GM19099 (cell line): ENCODE measurements around the gene MANBA.

Experiments
- POLR2A ChIP-seq: IDR thresholded peaks from 3 replicates; pipeline ENCODE4 v1.6.1; 2011; ENCODE audit warnings: low read depth; ENCODE audit not compliant: insufficient read length; ENCODE audit errors: extremely low read depth

Gene MANBA

GRCh38 chr4:102707150-102707549, 53.6 kb downstream of the MANBA start:
- TF ChIP-seq POLR2A: no peak

DNA sequence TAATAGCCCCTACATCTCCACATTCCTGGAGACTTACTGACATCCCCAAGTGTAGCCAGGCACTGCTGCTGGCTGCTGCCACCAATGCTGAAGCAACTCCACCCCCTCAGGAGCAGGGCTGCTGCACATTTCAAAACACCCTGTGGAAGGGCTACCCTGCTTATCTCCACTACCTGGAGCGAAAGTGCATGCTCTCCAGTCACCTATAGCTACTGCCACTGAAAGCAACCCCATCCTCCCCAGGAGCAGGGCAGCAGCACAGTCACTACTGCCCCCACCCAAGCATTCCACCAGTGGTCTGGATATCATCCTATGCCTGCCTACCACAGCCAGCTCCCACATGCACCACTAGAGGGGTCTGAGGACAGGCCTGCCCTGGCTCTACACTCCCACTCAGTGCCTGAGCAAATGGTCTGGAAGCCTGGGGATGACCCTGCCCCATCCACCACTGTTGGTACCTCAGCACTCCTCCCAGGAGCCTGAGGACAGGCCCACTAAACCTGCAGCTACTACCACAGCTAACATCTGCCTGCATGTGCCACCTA, 55.3 kb downstream of the MANBA start:
- TF ChIP-seq POLR2A: no peak

- no peak for TF ChIP-seq POLR2A
These were observed 64.0 kb downstream of the MANBA start for GRCh38 chr4:102696758-102697157.

DNA sequence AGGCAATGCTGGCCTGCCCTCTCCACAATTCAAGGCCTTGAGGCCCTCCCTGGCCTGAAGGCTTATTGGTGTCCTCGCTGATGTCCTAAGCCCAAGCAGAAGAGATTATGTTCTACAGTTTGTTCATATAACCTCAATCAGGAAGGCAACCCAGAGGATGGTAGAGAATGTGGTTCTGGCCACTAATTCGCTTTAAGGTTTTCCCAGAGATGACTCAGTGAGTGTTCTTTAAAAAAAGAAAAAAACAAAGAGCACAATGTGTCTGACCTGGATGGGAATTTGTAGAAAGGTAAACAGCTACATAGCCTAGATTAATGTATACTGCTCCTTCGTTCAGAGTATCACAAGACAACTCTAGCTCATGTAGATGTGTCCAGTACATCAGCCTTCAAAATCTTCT, 66.0 kb downstream of the MANBA start:
- no peak for TF ChIP-seq POLR2A

DNA sequence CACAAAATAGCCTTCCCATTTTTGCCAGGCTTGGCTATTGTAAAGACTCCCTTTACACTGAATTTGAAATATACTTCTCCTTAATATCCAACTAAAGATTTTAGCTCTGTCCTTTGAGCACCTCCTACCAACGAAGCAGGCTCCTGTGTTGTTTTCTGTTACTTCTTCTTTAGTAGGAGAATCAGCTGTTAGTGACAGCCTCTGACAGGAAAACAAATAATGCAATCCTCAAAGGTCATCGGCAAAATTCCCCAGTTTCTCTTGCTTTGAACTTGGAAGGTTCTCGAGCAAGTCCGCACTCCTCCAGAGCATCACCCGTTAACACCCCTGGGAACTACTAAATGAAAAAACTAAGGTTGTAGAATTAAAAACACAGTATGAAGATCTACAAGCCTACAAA, 66.9 kb downstream of the MANBA start:
- no peak for TF ChIP-seq POLR2A

- no peak for TF ChIP-seq POLR2A
These were observed 67.4 kb downstream of the MANBA start for GRCh38 chr4:102693262-102693850.

DNA sequence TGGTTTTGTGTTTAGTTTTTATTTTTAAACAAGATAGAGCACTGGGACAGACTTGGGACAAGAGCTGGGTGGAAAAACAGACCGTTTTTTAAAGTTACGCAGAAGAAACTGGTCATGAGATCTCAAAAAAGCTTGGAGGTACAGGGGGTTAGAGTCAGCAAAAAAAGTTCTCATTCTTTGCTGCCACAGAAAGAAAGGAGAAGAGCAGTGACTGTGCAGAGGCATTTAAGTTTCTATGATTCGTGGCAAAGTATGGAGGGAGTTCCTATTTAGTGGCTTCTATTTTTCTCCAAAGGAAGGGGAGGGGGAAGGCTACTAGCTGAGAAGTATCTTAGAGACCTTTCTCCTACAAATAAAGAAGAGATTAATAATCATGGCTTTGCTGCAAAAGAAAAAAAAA, 68.3 kb downstream of the MANBA start:
- no peak for TF ChIP-seq POLR2A

DNA sequence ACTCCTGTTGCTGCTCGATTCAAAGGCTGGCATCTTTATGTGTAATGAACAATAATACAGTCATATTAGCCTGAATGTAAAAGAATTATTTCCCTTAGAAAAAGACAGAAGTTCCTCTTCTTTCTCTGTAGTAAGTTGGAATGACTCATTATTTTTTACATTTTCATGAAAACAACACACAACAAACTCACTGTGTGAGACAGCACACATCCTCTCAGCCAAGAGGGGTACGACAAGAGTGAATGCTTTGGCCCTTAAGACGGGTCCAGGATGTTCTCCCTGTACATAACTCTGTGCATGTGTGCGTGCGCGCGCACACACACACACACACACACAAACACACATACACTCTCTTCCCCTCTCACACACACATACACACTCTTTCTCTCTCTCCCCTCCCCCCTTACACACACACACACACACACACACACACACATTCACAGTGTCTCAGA, 72.8 kb downstream of the MANBA start:
- no peak for TF ChIP-seq POLR2A

DNA sequence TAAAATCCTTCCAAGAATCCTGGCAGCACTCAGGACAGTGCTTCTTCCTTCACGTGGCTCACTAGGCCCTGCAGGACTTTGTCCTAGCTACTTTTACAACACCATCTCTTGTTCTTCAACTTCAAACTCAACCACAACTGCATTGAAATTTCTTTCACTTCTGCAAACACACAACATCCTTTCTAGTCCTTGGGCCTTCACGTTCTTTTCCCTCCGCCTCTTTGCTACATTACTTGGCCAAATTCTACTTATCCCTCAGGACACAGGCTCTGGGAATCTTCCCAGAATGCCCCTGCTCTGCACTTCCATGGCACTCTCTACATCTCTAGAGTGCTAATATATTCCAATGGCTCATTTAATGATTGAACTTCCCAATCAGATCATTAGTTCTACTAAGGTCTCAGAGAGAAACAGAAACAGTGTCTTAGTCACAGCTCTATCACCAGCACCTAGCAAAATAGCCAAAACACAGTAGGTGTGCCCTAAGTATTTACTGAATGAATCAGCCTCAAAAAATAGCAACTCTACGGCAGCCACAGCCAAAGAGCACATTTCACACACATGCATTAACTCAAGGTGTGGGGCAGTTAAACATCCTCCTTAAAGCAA, 73.3 kb downstream of the MANBA start:
- TF ChIP-seq POLR2A: no peak

DNA sequence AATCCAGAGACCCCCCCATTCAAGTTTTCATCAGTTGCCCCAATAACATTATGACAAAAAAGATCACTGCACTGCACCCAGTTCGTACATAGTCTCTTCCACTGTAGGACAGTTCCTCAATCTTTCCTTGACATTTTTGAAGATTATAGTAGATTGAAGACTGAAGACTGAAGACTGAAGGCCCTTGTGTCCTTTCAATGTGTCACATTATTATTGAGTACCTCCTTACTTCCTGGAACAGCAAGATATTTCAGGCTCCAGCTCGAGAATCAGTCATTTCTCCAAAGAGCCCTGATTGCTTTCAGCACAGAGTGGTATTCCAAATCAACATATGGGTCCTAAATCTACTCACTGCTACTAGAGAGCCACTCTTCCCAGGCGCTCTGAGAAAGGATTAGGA, 75.0 kb downstream of the MANBA start:
- no peak for TF ChIP-seq POLR2A

GRCh38 chr4:102684610-102685052, 76.1 kb downstream of the MANBA start:
- TF ChIP-seq POLR2A: no peak

DNA sequence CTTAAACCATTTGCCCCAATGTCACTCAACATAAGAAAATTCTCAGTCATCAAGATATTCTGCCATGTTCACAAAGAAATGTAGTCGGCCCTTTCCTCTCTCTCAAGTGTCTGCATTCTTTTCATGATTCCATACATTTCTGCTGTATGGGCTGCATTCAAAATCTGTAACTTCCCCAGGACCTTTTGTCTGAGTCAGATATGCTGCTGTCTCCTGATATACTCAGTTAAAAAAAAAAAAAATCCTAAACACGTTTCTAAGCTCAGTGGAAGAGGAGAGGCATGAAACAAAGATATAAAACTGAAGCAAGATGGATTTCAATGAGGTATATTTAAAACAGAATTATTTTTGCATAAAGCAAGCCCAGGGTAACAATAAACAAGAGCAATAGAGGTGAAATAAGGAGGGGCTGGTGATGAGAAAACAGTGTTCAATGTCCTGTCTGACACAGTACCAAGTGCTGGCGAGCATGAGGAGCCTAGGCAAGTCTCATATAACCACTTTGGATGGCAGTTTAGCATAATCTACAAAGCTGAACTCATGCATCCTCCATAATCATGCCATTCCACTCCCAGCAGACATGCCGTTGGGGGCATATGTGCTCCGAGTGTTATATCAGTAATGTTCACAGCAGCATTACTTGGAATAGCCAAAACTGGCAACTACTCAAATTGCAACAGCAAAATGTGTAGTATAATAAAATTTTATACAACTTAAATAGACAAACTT, 76.7 kb downstream of the MANBA start:
- no peak for TF ChIP-seq POLR2A

DNA sequence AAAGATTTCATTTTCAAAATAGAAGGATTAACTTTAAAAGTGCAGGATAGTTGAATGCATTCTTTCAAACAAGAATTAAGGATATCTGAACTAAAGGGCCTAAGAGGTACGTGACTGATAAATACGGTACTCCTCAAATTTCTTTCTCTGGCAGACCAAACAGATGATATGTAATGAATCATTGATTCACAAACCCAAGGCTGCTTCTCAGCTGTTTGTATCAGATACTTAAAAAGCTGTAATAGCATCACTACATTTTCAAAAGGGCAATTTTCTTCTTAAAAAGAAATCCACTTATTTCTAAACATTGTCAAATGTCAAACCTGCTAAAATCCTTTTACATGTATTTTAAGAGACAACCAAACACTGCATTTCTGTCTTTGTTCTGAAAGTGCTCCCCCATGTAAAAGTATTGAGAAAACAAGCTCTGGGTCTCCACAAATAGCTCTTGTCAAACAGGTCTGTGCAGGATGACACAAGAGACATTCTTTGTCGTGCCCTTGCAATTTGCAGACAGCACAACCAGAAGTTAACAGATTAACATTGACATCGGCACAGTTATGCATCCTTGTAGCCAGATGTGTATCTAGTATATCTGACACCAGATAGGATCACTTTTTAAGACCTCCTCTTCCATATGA, 82.0 kb downstream of the MANBA start:
- TF ChIP-seq POLR2A: no peak

DNA sequence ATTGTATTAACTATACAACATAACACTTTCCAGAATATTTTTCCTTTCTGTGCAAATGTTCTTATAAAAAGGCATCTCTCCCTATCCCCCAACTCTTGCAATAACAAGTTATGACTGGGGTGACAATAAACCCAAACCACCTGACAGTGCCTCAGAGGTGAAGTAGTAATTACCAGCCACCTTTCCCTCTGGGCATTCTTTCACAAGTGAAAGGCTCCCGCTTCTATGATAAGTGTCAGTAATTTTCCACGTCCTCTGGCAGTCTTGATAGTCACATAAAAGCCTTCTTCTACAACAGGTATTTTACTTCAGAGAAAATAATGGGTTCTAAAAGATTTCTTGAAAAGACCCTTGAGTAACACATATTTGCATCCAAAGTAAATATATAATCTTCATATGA, 82.7 kb downstream of the MANBA start:
- no peak for TF ChIP-seq POLR2A

- no peak for TF ChIP-seq POLR2A
These were observed 85.6 kb downstream of the MANBA start for GRCh38 chr4:102675141-102675540.
